G401.6 (cell line): Measurements from ENCODE around the gene DOCK9.

Experiments used
- FAIRE-seq: peaks from 2 replicates; lab custom pipeline; 2012; peaks lifted over from hg19 to GRCh38; lab: Jason Lieb, UNC

DOCK9 gene

GRCh38 chr13:98998831-98999638, 21.2 kb upstream of the DOCK9 start:
- FAIRE-seq, result no peak

GRCh38 chr13:98997738-98998641, 20.1 kb upstream of the DOCK9 start:
- no peak for FAIRE-seq

- FAIRE-seq, result no peak
These were observed 19.3 kb upstream of the DOCK9 start for GRCh38 chr13:98997011-98997730.

- FAIRE-seq, result no peak
These were observed 18.2 kb upstream of the DOCK9 start for GRCh38 chr13:98996046-98996445.

- FAIRE-seq, result no peak
These were observed 17.0 kb upstream of the DOCK9 start for GRCh38 chr13:98994896-98995295.

GRCh38 chr13:98994080-98994479, 16.2 kb upstream of the DOCK9 start:
- FAIRE-seq, result no peak

- no peak for FAIRE-seq
These were observed 14.5 kb upstream of the DOCK9 start for GRCh38 chr13:98992355-98992754.

GRCh38 chr13:98990701-98991100, 12.8 kb upstream of the DOCK9 start:
- FAIRE-seq, result no peak

GRCh38 chr13:98989469-98990235, 11.8 kb upstream of the DOCK9 start:
- no peak for FAIRE-seq

GRCh38 chr13:98988780-98989179, 10.9 kb upstream of the DOCK9 start:
- FAIRE-seq, result no peak

GRCh38 chr13:98988277-98988676, 10.4 kb upstream of the DOCK9 start:
- FAIRE-seq, result no peak

- FAIRE-seq, result no peak
These were observed 9.4 kb upstream of the DOCK9 start for GRCh38 chr13:98987275-98987674.

GRCh38 chr13:98986226-98986846, 8.5 kb upstream of the DOCK9 start:
- no peak for FAIRE-seq

- FAIRE-seq, result no peak
These were observed 7.7 kb upstream of the DOCK9 start for GRCh38 chr13:98985591-98985990.

- no peak for FAIRE-seq
These were observed 7.1 kb upstream of the DOCK9 start for GRCh38 chr13:98984983-98985382.

- FAIRE-seq, result no peak
These were observed 6.3 kb upstream of the DOCK9 start for GRCh38 chr13:98984118-98984517.

GRCh38 chr13:98983182-98983581, 5.3 kb upstream of the DOCK9 start:
- FAIRE-seq, result no peak

- no peak for FAIRE-seq
These were observed 3.7 kb upstream of the DOCK9 start for GRCh38 chr13:98981369-98982080.

- no peak for FAIRE-seq
These were observed 1.3 kb upstream of the DOCK9 start for GRCh38 chr13:98979012-98979660.

GRCh38 chr13:98978280-98978679, 416 bp upstream of the DOCK9 start:
- FAIRE-seq, result no peak
